Kidney capillary endothelial cell (primary cell): ENCODE data around the gene PSMG3.

Experiments used
- DNase-seq: peaks from one replicate; pipeline ENCODE4 v3.0.0-alpha.2; 2018; ENCODE audit warnings: low spot score

The PSMG3 gene

GRCh38 chr7:1569833-1570632 is at the start of gene PSMG3:
Gene PSMG3 (minus strand): TSS chr7:1570032. CDS start chr7:1569339, 693 bp downstream.
- DNase-seq, result peak; percentile 83

GRCh38 chr7:1618475-1618874 is 48.6 kb upstream of the PSMG3 start:
- DNase-seq, result no peak

- DNase-seq, result no peak
Observed at GRCh38 chr7:1617957-1618356, 48.1 kb upstream of the PSMG3 start.

- no peak for DNase-seq
Observed at GRCh38 chr7:1616741-1617140, 46.9 kb upstream of the PSMG3 start.

GRCh38 chr7:1611708-1612241 is 41.9 kb upstream of the PSMG3 start:
- DNase-seq, result no peak

- no peak for DNase-seq
Observed at GRCh38 chr7:1610678-1611302, 41.0 kb upstream of the PSMG3 start.

- DNase-seq, result no peak
Observed at GRCh38 chr7:1610013-1610677, 40.3 kb upstream of the PSMG3 start.

- DNase-seq, result no peak
Observed at GRCh38 chr7:1609023-1609422, 39.2 kb upstream of the PSMG3 start.

- DNase-seq, result no peak
Observed at GRCh38 chr7:1608318-1608717, 38.5 kb upstream of the PSMG3 start.

- peak; percentile 14 for DNase-seq
Observed at GRCh38 chr7:1607696-1608095, 37.9 kb upstream of the PSMG3 start.

- no peak for DNase-seq
Observed at GRCh38 chr7:1607001-1607400, 37.2 kb upstream of the PSMG3 start.

GRCh38 chr7:1604383-1604782 is 34.6 kb upstream of the PSMG3 start:
- no peak for DNase-seq

- DNase-seq, result no peak
Observed at GRCh38 chr7:1603346-1604225, 33.8 kb upstream of the PSMG3 start.

GRCh38 chr7:1602386-1602785 is 32.6 kb upstream of the PSMG3 start:
- no peak for DNase-seq

GRCh38 chr7:1601956-1602355 is 32.1 kb upstream of the PSMG3 start:
- no peak for DNase-seq

- DNase-seq, result no peak
Observed at GRCh38 chr7:1599640-1600395, 30.0 kb upstream of the PSMG3 start.

GRCh38 chr7:1598961-1599639 is 29.3 kb upstream of the PSMG3 start:
- no peak for DNase-seq

GRCh38 chr7:1598286-1598685 is 28.5 kb upstream of the PSMG3 start:
- DNase-seq, result no peak

GRCh38 chr7:1597791-1598190 is 28.0 kb upstream of the PSMG3 start:
- no peak for DNase-seq

- no peak for DNase-seq
Observed at GRCh38 chr7:1597066-1597760, 27.4 kb upstream of the PSMG3 start.
